ENCODE measurements around the gene TMEM150B.
"Not testable (repeated sequence)": the region's sequence is repeated elsewhere in the genome, so short reads cannot be mapped to it uniquely, and the experiment has no call there.

GRCh38 chr19:55329791-55330190 is 4.7 kb upstream of the TMEM150B start:
- not testable (repeated sequence) for TF ChIP-seq BHLHE40 (IDR thresholded peaks at IDR 0.05; ENCODE audit: low read length); ZNF562 (CRISPR knock-in tag; IDR thresholded peaks at IDR 0.05; ENCODE audit: borderline replicate concordance); POLR2AphosphoS5 (IDR thresholded peaks at IDR 0.05; ENCODE audit: low read depth, low read length); KLF15 (CRISPR knock-in tag; IDR thresholded peaks at IDR 0.05; ENCODE audit: borderline replicate concordance); EZH2 (conservative IDR thresholded peaks at IDR 0.05; ENCODE audit: low read depth, low read length); ATF7 (IDR thresholded peaks at IDR 0.05); ATF7 (CRISPR knock-in tag; IDR thresholded peaks at IDR 0.05); XBP1 (CRISPR knock-in tag; IDR thresholded peaks at IDR 0.05); CTCF (CRISPR knock-in tag; IDR thresholded peaks at IDR 0.05); REPIN1 (CRISPR knock-in tag; IDR thresholded peaks at IDR 0.05; ENCODE audit: borderline replicate concordance, low read depth); KAT7 (CRISPR knock-in tag; IDR thresholded peaks at IDR 0.05; ENCODE audit: borderline replicate concordance)

Data from HepG2 (cell line).